NCI-H2029 (cell line): ENCODE measurements around the gene ATF7IP.
"Not testable (repeated sequence)": the region's sequence is repeated elsewhere in the genome, so short reads cannot be mapped to it uniquely, and the experiment has no call there.

Experiments used
- DNase-seq: peaks from one replicate; lab custom pipeline; 2025; lab: John Stamatoyannopoulos, UW

ATF7IP gene

DNA sequence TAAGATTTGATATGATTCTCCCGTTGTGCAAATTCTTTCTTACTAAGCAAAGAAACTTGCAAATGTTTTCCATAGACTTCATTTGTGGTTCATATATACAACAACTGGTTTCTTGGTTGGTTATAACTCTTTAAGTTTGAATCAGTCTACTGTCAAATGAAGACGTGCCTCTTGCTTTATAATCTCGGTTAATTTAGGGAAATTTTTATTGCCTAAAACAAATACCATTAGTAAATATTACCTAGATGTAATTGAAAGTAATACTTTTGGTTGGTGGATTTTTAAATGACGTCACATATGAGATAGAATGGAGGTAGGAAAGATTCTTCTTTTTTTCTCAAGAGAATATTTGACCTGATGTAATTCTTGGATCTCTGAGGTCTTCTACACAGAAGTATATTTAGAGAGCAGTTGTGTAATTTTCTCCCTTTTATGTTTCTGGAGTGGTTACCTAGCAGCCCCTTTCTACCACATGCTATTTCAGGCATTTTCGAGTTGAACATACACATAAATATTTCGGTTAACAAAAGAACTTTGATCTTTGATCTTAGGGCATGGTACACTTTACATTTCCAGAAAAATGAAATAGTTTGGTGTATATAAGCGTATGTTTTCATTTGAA, 1.7 kb downstream of the ATF7IP start:
- DNase-seq = peak; percentile 42

GRCh38 chr12:14369311-14369710, 3.8 kb downstream of the ATF7IP start:
- no peak for DNase-seq

GRCh38 chr12:14373217-14373616, 7.7 kb downstream of the ATF7IP start:
- DNase-seq = no peak

DNA sequence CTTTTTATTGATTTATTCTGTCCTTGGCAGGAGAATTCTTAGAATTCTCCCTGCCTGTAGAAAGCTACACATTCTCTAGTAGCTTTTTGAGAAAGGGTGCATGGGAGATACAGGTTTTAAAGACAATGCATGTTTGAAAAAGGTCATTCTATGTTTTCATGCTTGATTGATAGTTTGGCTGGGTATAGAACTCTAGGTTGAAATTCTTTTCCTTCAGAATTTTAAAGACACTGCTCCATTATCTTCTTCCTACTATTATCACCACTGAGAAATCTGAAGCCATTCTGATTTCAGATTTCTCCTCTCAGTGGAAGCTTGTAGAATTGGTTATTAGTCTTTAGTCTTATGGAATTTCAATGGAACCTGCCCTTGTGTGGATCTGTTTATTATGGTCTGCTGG, 14.0 kb downstream of the ATF7IP start:
- DNase-seq = no peak

- peak; percentile 89 for DNase-seq
These were observed 19.5 kb downstream of the ATF7IP start for GRCh38 chr12:14384783-14385638.

DNA sequence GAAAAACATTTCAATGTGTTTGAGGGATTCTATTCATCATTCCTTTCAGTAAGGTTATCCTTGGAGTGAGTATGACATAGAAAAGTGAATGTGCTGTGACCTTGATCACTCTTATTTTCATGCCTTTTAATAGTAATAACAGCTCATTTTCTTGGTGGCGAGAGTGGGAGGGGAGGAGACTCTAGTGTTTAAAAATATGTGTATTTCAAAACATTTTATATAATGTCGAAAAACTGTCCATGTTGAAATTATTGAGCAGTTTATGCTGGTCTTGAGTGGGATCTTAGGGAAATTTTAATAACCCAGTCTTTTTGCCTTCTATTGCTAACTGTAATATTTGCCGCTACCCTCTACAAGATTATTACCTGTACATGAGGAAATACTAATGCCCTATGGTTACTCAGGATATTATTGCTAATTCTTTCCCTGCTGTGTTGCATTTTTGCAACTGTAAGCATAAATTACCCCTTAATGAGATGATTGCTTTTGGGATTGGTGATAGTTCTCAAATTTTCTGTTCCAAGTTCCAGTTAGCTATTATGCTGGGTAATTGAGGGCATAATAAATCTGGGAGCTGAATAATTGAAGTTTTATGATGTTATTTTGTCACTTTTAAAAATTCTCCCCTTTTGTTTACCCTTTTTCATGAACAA, 21.9 kb downstream of the ATF7IP start:
- no peak for DNase-seq

DNA sequence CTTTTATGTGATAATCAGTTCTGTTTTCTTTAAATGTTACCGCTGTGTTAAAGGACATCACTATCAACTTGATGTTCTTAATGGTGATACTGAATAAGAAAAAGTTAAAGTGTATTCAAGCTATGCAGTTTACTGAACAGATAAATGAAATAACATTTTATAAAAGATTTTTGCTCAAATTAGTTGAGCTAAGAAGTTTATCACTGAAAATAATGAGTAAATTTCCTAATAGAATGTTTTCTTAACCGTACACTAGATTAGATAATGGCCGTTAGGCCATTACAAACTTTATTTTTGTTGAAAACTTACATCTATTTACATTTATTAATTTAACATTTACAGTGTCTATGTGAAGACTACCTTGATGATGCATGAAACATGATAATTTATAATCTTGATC, 25.0 kb downstream of the ATF7IP start:
- DNase-seq = no peak

GRCh38 chr12:14390870-14391530, 25.5 kb downstream of the ATF7IP start:
- DNase-seq = no peak

GRCh38 chr12:14393751-14394150, 28.3 kb downstream of the ATF7IP start:
- DNase-seq = no peak

DNA sequence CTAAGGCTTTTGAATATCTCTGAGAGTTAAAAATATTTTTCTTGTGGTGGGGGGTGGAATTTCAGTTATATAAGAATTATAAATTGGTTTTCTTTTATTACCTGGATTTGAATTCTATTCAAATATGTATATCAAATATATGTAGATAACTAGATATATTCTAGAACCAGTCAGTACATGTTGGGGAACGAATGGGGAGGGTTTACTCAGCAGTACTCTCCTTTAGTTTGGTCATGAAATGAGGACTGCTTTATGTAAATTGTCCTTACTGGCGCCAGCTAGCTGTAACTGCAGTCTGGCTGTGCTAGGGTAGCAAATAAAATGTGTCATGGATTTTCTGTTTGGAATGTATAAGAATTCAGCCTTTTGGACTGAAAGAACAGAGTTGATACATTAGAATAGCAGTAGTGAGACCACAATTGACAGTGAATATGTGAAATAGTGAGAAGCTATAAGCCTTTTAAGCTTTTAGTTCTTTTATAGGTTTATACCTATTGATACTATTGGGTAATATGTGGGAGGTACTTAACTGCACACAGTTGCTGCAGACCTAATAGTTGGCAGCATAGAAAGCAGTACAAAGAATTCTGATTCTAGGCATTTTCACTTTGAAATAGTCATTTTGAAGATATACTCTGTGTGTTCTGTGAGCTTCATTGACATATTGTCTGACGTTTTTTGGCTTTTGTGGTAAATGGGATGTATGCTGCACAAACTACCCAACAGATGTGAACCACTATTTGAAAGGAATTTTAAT, 29.0 kb downstream of the ATF7IP start:
- peak; percentile 76 for DNase-seq

DNA sequence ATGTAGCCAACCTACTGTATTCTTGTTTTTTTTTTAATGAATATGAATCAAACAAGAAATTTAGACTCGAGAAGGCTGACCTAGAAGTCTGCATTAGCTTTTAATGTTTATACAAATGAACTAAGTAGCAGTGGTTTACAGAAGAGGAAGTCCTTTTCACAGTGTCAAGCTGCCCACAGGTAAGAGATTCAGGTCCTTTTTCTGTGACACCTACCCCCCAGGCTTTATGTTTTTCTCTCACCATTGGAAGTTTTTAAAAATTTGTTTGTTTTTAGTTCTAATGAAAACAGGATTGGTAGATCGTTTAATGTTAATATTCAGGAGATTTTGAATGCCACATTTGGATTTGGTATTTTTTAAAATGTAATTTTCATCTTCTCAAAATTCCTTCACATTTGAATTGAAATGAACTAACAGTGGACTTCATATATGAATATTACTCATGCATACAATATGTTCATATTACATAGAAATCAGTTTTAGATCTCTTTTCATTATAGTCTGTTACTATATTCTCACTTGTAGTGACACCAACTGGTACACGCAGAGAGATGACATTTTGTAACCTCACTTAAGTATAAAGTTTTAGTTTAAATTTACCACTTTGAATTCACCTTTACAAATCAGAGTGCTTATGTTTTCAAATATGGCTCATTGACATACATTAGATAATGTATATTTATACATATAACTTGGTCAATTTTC, 29.7 kb downstream of the ATF7IP start:
- no peak for DNase-seq

- DNase-seq = no peak
These were observed 30.6 kb downstream of the ATF7IP start for GRCh38 chr12:14396071-14396470.

- DNase-seq = no peak
These were observed 34.4 kb downstream of the ATF7IP start for GRCh38 chr12:14399871-14400270.

GRCh38 chr12:14400599-14400998, 35.1 kb downstream of the ATF7IP start:
- no peak for DNase-seq

- DNase-seq = not testable (repeated sequence)
These were observed 35.8 kb downstream of the ATF7IP start for GRCh38 chr12:14401267-14401666.

DNA sequence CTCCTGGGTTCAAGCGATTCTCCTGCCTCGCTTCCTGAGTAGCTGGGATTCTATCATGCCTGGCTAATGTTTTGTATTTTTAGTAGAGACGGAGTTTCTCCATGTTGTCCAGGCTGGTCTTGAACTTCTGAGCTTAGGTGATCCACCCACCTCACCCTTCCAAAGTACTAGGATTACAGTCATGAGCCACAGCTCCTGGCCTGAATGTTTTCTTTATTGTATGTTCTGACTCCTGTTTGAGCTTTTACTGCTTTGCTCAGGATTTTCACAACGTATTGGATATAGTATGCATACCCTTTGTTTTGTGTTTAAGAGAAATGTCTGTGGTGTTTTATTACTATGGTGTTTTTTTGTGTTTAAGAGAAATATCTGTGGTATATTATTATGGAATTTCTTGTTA, 37.2 kb downstream of the ATF7IP start:
- no peak for DNase-seq

DNA sequence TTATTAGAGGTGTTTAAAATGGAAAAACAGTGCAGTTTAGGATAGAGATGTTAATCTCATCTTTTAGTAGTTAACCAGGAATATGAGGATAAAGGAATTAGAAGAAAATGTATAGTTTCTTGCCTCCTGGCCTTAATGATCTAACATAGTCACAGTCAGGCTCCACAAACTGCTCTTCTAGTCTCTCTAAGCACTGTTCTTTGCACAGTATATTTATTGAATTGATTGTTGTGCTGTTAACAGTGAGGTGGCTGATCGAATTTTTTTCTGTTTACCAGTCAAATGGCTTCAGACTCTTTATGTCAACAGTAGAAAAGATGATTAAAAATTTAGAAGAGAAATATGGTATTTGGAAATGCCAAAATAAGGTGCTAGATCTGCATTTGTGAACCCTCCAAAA, 37.8 kb downstream of the ATF7IP start:
- no peak for DNase-seq

GRCh38 chr12:14403711-14404196, 38.3 kb downstream of the ATF7IP start:
- peak; percentile 85 for DNase-seq

DNA sequence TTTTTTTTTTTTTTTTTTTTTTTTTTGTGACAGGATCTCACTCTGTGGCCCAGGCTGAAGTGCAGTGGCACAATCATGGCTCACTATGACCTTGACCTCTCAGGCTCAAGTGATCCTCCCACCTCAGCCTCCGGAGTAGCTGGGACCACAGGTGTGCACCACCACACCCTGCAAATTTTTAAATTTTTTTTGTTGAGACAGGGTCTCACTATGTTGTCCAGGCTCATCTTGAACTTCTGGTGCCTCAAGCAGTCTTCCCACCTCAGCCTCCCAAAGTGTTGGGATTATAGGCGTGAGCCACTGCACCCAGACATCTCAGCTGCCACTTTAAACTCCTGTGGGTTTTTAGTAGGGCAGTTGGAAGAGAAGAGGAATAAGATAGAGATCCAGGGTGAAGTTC, 39.9 kb downstream of the ATF7IP start:
- DNase-seq = not testable (repeated sequence)

DNA sequence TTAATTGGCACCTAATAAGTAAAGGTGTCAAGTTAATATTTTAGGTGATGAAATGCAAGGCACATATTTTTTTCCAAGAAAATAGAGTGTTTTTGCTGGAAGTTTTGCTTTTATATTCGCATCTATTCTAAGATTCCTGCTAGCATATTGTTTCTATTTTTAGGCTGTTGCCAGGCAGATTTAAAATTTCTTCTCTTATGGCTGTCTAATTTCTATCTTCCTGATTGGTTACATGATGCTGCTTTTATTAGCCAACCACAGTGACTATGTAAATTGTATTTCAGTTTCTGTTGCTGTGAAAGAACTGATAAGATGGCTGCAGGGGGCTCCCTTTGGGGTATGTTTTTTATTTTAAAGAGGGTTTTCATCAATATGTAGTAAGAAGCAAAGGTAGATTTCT, 42.7 kb downstream of the ATF7IP start:
- no peak for DNase-seq

- no peak for DNase-seq
These were observed 44.7 kb downstream of the ATF7IP start for GRCh38 chr12:14410177-14410576.
